Immature natural killer cell (primary cell): ENCODE data around the gene SCFD1. TPM values are rescaled to one million over a fixed set of nuclear protein-coding genes. Genes with fewer than 3 reads are reported as not detected.
"Not testable (repeated sequence)": the region's sequence is repeated elsewhere in the genome, so short reads cannot be mapped to it uniquely, and the experiment has no call there.

Experiments
- DNase-seq, 3 donors: peaks; one replicate each; pipeline ENCODE4 v3.0.0; 2022; ENCODE audit warnings: mixed read lengths in 1 of 3
- H3K27ac Mint-ChIP-seq, 6 donors: one replicate each; pipeline ENCODE4 v1.8.0; 2020; ENCODE audit warnings: mixed read lengths in 6 of 6, mild to moderate bottlenecking in 5 of 6, inconsistent platforms in 4 of 6, moderate library complexity in 3 of 6
- H3K27me3 Mint-ChIP-seq, 3 donors: one replicate each; pipeline ENCODE4 v1.8.0; 2020 to 2021; ENCODE audit warnings: low read depth in 3 of 3, mild to moderate bottlenecking in 3 of 3, mixed read lengths in 3 of 3, moderate library complexity in 3 of 3, inconsistent platforms in 1 of 3
- H3K36me3 Mint-ChIP-seq, 3 donors: one replicate each; pipeline ENCODE4 v1.8.0; 2020; ENCODE audit warnings: mixed read lengths in 3 of 3, inconsistent platforms in 2 of 3, mild to moderate bottlenecking in 2 of 3
- H3K4me1 Mint-ChIP-seq, 2 donors: one replicate each; pipeline ENCODE4 v1.8.0; 2020; ENCODE audit warnings: inconsistent platforms in 2 of 2, mild to moderate bottlenecking in 2 of 2, mixed read lengths in 2 of 2, moderate library complexity in 1 of 2
- H3K4me3 Mint-ChIP-seq, 5 donors: one replicate each; pipeline ENCODE4 v1.8.0; 2020; ENCODE audit warnings: mild to moderate bottlenecking in 5 of 5, mixed read lengths in 5 of 5, inconsistent platforms in 3 of 5, moderate library complexity in 3 of 5
- H3K9me3 Mint-ChIP-seq, 6 donors: one replicate each; pipeline ENCODE4 v1.8.0; 2020; ENCODE audit warnings: mild to moderate bottlenecking in 6 of 6, mixed read lengths in 6 of 6, inconsistent platforms in 4 of 6, moderate library complexity in 3 of 6
- polyA plus RNA-seq, 3 donors: library from polyadenylated mRNA; unstranded; fragments of 300-500 nt; fragmentation: Illumina TruSeq; gene quantifications; one replicate each; pipeline ENCODE4 v1.2.3, GENCODE V29; 2021

The SCFD1 gene
- polyA plus RNA-seq, 3 donors from 2014 or later = 47.3 to 72.6 (median 67.6) TPM

DNA sequence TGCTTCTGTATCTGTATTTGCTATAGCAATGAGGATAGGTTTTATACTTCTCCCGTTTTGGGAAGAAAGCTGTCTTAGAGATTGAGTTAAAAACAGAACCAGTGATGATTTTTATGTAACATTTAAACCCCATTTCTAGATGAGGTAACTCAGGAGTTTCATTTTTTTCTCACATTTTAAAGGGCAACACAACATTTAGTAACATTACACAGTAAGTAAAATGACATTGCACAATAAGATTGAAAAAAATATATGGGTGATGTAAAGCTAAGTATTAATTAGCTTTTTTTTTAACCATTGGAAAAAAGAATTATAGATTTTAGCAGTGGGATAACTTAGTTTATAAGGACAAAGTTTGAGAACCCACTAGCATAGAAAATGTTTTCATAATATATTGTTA, 25.2 kb upstream of the SCFD1 start:
- Mint-ChIP-seq H3K27ac (no peak overlapping the region), H3K4me1 (no peaks in the 10 kb centered on the region), H3K36me3 (peaks cover 14 to 20% (median 15%) of the 10 kb centered on the region in 3 donors), H3K4me3 (no peak overlapping the region), H3K27me3 (peaks cover 0 to 1% (median 0%) of the 10 kb centered on the region in 3 donors), H3K9me3 (no peaks in the 10 kb centered on the region)
- DNase-seq = no peak

DNA sequence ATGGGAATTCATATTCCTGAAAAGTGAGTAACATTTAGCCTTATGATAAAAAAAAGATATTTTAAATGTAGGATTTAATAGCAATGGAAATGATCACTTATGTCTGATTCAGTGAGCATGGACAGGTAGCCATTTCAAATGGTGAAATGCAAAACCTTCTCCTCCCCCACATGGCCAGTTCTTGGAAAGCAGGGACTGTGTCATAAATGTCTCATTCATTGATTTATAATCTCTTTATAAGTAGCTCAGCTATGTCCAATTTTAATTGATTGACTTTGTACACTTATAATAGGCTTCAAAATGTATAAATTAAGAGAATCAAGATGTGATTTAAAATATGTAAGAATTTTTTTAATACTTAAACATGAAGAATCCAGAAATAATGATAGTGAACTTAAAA, 24.6 kb upstream of the SCFD1 start:
- no peaks in the 10 kb centered on the region for H3K4me1 Mint-ChIP-seq
- peaks cover 0 to 1% (median 0%) of the 10 kb centered on the region in 3 donors for H3K27me3 Mint-ChIP-seq

DNA sequence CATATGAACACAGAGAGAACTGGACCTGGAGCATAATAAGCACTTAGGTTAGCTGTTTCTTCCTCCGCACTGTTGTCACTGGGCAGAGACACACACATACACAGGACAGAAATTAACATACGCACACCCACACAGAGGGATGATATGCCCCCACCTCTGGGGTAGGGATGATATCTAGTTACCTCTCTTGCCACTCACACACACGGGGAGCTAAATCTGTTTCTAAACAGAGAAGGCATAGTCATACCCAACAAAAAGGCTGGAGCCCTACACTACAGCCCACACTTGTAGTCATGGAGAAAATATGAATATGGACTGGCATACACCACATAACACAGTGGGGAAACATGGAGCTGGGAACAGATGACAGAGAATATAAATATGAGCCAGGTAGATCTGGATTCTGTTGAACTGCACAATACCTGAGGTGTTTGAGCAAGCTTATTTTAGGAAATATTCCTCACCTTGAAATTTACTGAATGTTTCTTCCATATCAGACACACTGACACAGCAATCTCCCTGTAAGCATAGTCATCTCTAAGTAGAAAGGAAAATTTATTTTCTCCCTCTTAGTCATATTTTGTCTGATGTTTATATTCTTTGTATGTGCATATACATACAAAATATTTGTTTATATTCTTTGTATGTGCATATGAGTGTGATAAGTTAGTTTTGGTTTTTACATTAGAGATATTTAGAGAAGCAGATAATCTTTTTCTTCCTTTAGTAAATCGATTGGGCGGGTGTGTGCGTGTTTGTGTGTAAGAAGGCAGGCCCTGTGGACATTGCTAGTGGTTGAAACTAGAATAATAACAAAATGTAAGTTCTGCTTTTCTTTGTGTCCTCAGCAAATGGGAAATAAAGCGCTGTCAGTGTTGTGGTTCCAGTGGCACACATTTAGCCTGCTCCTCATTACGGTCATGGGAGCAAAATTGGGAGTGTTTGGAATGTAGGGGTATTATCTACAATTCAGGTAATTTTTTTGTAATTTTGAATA, 20.9 kb upstream of the SCFD1 start:
- Mint-ChIP-seq H3K27me3 (peaks cover 0 to 1% (median 0%) of the 10 kb centered on the region in 3 donors), H3K27ac (peak overlapping the region in 1 of 6 donors; percentile 5), H3K4me3 (no peak overlapping the region), H3K9me3 (no peaks in the 10 kb centered on the region), H3K4me1 (no peaks in the 10 kb centered on the region), H3K36me3 (peaks cover 20 to 38% (median 21%) of the 10 kb centered on the region in 3 donors)
- DNase-seq = no peak

More for the DNA sequence above, 24.6 kb upstream of the SCFD1 start:
- Mint-ChIP-seq H3K4me3 (no peak overlapping the region), H3K9me3 (no peaks in the 10 kb centered on the region), H3K36me3 (peaks cover 14 to 18% (median 18%) of the 10 kb centered on the region in 3 donors), H3K27ac (no peak overlapping the region)
- no peak for DNase-seq

DNA sequence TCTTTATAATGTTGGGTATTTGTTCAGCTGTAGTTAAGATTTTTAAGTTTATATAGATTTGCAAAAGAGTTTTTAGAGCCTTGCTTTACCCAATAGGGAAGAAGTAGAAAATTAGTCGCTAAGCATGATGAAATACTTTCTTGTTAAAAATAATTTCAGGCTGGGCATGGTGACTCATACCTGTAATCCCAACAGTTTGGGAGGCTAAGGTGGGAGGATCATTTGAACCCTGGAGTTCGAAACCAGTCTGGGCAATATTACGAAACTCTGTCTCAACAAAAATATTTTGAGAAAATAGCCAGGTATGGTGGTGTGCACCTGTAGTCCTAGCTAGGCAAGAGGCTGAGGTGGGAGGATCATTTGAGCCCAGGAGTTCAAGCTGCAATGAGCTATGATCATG, 18.7 kb upstream of the SCFD1 start:
- Mint-ChIP-seq H3K4me3 (no peak overlapping the region), H3K27me3 (peaks cover 0 to 2% (median 1%) of the 10 kb centered on the region in 3 donors), H3K9me3 (no peaks in the 10 kb centered on the region), H3K4me1 (no peaks in the 10 kb centered on the region), H3K36me3 (peaks cover 18 to 41% (median 24%) of the 10 kb centered on the region in 3 donors), H3K27ac (no peak overlapping the region)
- DNase-seq = no peak

DNA sequence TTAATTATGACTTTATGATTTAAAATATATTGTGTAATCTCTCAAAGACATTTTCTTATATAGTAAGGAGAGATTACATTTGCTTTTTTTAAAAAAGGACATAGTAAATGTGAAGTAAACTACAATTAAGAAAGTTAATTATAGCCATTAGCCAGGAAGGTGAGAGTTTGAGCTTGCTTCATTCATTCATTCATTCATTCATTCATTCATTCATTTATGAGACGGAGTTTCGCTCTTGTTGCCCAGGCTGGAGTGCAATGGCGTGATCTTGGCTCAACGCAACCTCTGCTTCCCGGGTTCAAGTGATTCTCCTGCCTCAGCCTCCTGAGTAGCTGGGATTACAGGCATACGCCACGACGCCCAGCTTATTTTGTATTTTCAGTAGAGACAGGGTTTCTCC, 17.4 kb upstream of the SCFD1 start:
- not testable (repeated sequence) for H3K9me3 Mint-ChIP-seq, H3K4me3 Mint-ChIP-seq, H3K27me3 Mint-ChIP-seq, H3K27ac Mint-ChIP-seq, DNase-seq, H3K4me1 Mint-ChIP-seq
- peaks cover 17 to 39% (median 23%) of the 10 kb centered on the region in 3 donors for H3K36me3 Mint-ChIP-seq

DNA sequence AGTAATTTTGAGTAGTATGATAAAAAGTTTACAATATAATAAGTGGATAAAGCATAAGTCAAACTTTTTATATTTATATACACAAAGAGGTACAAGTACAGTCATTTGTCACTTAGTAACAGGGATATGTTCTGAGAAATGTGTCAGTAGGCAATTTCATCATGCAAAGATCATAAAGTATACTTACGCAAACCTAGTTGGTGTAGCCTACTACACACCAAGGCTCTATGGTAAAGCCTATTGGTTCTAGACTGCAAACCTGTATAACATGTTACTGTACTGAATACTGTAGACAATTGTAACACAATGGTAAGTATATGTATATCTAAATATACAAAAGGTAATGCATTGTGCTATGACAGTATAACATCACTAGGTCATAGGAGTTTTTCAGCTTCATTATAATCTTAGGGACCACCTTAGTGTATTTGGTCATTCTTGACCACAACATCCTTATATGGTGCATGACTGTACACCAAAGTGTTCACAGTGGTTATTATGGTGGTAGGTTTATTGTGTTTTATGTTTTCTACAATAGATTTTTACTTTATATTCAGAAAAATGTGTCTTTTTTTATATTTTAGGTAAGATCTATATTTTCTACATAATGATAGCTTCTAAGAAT, 14.9 kb upstream of the SCFD1 start:
- Mint-ChIP-seq H3K27ac (no peak overlapping the region), H3K27me3 (peaks cover 0 to 2% (median 0%) of the 10 kb centered on the region in 3 donors), H3K9me3 (no peaks in the 10 kb centered on the region), H3K36me3 (peaks cover 6 to 26% (median 14%) of the 10 kb centered on the region in 3 donors), H3K4me3 (no peak overlapping the region), H3K4me1 (no peaks in the 10 kb centered on the region)
- DNase-seq = no peak

DNA sequence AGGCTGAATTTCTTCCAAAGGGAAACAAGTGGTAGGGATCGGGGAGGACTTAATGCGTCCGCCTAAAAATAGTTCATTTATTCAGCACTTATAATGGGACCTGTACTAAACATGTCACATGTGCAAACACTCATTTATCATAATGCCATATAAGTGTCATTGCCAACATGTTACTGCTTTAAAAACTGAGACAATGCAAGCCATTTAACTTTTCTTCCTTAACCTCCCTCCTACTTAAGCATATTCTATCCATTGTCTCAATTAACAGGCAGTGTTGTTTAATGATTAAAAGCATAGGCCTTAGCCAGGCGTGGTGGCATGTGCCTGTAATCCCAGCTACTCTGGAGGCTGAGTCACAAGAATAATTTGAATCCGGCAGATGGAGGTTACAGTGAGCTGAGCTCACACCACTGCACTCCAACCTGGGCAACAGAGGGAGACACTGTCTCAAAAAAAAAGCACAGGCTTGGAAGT, 13.5 kb upstream of the SCFD1 start:
- Mint-ChIP-seq H3K4me1 (no peaks in the 10 kb centered on the region), H3K27ac (peak overlapping the region in 3 of 6 donors; percentile 9 to 79 (median 43)), H3K36me3 (peaks cover 10 to 23% (median 14%) of the 10 kb centered on the region in 3 donors), H3K9me3 (no peaks in the 10 kb centered on the region), H3K4me3 (no peak overlapping the region), H3K27me3 (peaks cover 0 to 2% (median 0%) of the 10 kb centered on the region in 3 donors)
- no peak for DNase-seq

DNA sequence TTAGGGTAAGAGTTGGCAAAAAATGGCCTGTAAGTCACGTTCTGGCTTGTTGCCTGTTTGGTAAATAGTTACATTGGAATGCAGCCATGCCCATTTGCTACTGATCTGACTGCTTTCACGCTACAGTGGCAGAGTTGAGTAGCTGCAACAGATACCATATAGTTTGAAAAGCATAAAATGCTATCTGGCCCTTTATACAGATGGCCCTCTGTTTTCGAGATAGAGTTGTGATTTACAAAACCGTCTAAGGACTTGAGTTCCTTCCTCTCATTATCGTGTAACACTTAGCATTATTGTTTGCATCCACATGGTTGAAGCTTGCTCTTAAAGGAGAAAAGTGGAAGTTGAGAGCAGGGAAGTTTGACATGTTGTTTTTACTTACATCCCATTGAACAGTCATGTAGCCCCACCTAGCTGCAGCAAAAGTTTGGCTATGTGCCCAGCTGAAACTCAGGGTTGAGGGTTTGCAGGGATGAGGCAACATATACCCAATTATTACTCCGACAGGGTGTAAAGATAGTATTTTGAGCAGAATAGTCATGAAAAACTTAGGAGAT, 11.3 kb upstream of the SCFD1 start:
- peaks cover 0 to 2% (median 0%) of the 10 kb centered on the region in 3 donors for H3K27me3 Mint-ChIP-seq
- peak in 1 of 3 donors; percentile 8 for DNase-seq
- H3K4me1 Mint-ChIP-seq = no peaks in the 10 kb centered on the region
- H3K36me3 Mint-ChIP-seq = peaks cover 7 to 15% (median 12%) of the 10 kb centered on the region in 3 donors
- no peak overlapping the region for H3K4me3 Mint-ChIP-seq
- H3K9me3 Mint-ChIP-seq = no peaks in the 10 kb centered on the region
- peak overlapping the region in 1 of 6 donors; percentile 27 for H3K27ac Mint-ChIP-seq

DNA sequence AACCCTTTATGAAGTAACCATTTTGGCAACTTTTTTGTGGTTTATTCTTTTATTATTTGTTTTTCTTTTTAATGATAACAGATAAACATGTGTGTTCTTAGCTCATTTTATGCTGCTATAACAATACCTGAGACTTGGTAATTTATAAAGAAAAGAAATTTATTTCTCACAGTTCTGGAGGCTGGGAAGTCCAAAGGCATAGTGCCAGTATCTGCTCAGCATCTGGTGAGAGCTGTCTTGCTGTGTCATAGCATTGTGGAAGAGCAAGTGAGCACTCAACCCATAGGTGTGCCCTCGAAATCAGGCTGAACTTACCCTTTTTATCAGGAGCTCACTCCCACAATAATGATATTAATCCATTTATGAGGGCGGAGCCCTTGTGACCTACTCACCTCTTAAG, 8.0 kb upstream of the SCFD1 start:
- Mint-ChIP-seq H3K27me3 (no peaks in the 10 kb centered on the region), H3K9me3 (no peaks in the 10 kb centered on the region), H3K4me3 (no peak overlapping the region), H3K4me1 (no peaks in the 10 kb centered on the region), H3K36me3 (peaks cover 11 to 16% (median 12%) of the 10 kb centered on the region in 3 donors), H3K27ac (no peak overlapping the region)
- DNase-seq = no peak

DNA sequence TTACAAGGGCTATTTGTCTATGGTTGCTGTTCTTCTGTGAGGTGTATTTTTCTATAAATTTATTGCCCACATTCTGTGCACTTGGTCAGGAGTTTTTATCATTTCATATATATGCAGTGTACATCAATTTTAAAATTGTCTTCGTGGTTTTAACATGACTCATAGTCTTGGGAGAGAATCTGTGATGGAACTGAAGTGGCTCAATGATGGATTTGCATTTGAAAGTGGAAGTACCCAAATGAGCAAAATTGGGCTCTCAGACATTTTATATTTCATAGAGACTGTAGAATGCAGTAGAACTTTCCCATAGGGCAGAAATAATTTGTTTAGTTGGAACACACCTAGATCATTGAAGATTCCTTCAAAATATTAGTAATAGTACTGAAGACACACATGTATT, 1.9 kb upstream of the SCFD1 start:
- peaks cover 35 to 44% of the 10 kb centered on the region in 2 donors for H3K4me1 Mint-ChIP-seq
- H3K9me3 Mint-ChIP-seq = no peaks in the 10 kb centered on the region
- peaks cover 0 to 9% (median 2%) of the 10 kb centered on the region in 3 donors for H3K27me3 Mint-ChIP-seq

DNA sequence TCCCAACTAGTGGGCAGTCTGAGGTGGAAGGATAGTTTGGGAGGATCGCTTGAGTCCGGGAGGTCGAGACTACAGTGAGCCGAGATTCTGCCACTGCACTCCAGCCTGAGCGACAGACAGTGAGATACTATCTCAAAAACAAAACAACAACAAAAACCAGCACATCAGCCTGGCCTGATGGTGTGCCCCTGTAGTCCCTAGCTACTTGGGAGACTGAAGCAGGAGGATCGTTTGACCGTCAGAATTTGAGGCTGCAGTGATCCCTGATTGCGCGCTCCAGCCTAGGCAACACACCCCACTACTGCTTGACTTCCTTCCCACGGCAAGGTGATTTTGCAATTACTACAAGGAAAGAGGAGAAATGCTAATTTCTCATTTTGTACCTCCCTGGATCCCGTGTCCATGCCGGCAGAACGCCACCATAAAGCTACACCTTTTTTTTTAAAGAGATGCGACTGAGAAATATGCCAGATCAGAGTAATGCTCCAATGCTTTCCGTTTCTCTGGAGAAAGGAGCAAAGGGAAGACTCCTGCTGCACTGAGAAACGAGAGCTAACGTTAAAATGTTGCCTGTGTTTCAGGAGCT, 672 bp upstream of the SCFD1 start:
- peak overlapping the region; percentile 94 to 99 (median 97) for H3K27ac Mint-ChIP-seq
- H3K4me3 Mint-ChIP-seq = peak overlapping the region; percentile 93 to 99 (median 97)
- H3K27me3 Mint-ChIP-seq = peaks cover 0 to 9% (median 2%) of the 10 kb centered on the region in 3 donors
- peaks cover 0 to 3% (median 0%) of the 10 kb centered on the region in 3 donors for H3K36me3 Mint-ChIP-seq
- H3K9me3 Mint-ChIP-seq = no peaks in the 10 kb centered on the region
- peaks cover 37 to 51% of the 10 kb centered on the region in 2 donors for H3K4me1 Mint-ChIP-seq
- peak; percentile 15 to 22 (median 22) for DNase-seq

More for the DNA sequence above, 1.9 kb upstream of the SCFD1 start:
- peak overlapping the region; percentile 19 to 80 (median 41) for H3K4me3 Mint-ChIP-seq
- peak overlapping the region in 5 of 6 donors; percentile 13 to 90 (median 36) for H3K27ac Mint-ChIP-seq
- DNase-seq = no peak
- H3K36me3 Mint-ChIP-seq = peaks cover 5 to 8% (median 5%) of the 10 kb centered on the region in 3 donors

DNA sequence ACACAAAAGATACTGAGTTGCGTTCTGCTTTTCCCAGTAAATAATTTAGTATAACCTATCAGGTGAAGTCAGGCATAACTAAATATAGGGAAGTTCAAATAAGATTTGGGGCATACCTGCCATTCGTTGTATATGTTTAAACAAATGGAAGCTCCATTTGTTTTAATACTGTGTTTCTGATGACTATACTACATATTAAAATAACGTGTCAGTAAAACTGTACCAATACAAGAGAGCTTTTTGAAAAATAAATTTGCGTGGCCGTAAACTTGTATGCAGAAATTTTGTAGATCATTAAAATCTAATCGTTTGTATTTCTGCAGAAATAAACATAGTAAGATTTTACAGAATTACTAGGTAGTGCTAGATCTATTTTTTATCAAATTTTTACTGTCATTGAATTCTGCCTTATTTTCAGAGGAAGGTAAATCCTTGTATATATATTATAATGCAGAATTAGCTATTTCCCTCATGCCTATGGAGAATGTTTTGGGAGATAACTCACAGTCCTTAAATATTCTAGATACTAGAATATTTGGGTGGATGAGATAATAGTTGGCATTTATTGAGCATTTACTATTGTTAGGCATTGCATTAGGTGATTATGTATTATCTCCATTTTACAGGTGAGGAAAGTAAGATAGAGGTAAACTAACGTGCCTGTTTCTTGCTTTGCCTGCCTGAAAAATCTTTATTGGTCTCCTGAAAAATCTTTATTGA, 1.5 kb downstream of the SCFD1 start:
- DNase-seq = no peak
- Mint-ChIP-seq H3K36me3 (peaks cover 0 to 9% (median 4%) of the 10 kb centered on the region in 3 donors), H3K4me3 (peak overlapping the region; percentile 93 to 99 (median 97)), H3K9me3 (no peaks in the 10 kb centered on the region), H3K27ac (peak overlapping the region in 4 of 6 donors; percentile 51 to 96 (median 85)), H3K4me1 (peaks cover 51 to 71% of the 10 kb centered on the region in 2 donors), H3K27me3 (peaks cover 0 to 9% (median 2%) of the 10 kb centered on the region in 3 donors)

DNA sequence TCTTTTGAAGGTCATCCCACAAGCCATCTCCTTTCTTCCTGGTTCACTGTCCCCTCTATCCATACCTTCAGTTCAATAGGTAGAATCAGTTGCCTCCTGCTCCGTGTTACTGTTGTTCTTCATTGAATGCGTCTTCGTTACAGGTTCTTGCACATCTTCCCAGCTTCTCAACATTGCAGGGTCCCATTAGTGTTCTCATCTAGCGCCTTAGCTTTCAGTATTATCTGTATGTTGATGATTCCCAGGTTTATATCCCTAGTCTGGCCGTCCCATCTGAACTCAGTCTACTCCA, 2.0 kb downstream of the SCFD1 start:
- H3K27me3 Mint-ChIP-seq = peaks cover 0 to 11% (median 2%) of the 10 kb centered on the region in 3 donors
- DNase-seq = no peak
- no peaks in the 10 kb centered on the region for H3K9me3 Mint-ChIP-seq
- H3K4me3 Mint-ChIP-seq = peak overlapping the region; percentile 9 to 74 (median 64)
- H3K4me1 Mint-ChIP-seq = peaks cover 54 to 76% of the 10 kb centered on the region in 2 donors
- H3K27ac Mint-ChIP-seq = peak overlapping the region in 5 of 6 donors; percentile 51 to 96 (median 83)
- peaks cover 3 to 9% (median 4%) of the 10 kb centered on the region in 3 donors for H3K36me3 Mint-ChIP-seq
